NOMO-1 treated with DMSO at 0.1 percent for 48 hours (cell line): ENCODE data around the gene LAMC2.
A peak's percentile ranks its signal among the peaks of the same experiment; 100 is the strongest.
"Not testable (repeated sequence)": the region's sequence is repeated elsewhere in the genome, so short reads cannot be mapped to it uniquely, and the experiment has no call there.

Source experiments
- DNase-seq: peaks from one replicate; lab custom pipeline; 2025; ENCODE audit not compliant: unreplicated experiment; lab: John Stamatoyannopoulos, UW

LAMC2 gene

DNA sequence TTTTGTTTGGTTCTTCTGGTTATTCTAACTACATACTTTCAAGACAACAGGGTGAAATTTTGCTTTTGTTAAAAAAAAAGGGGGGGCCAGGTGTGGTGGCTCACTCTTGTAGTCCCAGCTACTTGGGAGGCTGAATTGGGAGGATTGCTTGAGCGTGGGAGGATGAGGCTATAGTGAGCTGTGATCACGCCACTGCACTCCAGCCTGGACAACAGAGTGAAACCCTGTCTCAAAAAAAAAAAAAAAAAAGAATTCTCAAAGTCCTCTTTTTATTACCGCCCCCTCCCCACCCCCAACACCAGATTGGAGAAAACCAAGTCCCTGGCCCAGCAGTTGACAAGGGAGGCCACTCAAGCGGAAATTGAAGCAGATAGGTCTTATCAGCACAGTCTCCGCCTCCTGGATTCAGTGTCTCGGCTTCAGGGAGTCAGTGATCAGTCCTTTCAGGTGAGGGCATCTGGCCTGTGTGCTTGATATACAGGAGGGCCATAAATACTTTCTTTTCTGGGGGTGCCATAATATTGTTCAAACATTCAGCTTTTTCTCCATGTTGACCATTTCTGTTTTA, 50.2 kb downstream of the LAMC2 start:
- no peak for DNase-seq

GRCh38 chr1:183237046-183237445, 51.0 kb downstream of the LAMC2 start:
- DNase-seq = no peak

DNA sequence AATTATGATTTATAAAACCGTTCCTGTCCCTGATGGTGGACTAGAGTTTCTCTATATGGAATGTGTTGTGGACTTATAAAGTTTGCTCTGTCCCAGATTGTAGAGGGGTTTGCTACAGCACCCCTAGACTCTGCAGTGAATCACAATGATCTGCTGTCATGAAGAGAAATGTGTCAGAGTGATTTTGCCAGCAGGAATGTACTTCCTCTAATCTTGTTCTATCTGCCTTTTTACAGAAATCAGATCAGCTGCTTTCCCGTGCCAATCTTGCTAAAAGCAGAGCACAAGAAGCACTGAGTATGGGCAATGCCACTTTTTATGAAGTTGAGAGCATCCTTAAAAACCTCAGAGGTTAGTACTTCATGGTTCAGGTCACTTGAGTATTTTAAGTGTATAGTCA, 52.0 kb downstream of the LAMC2 start:
- DNase-seq = no peak

GRCh38 chr1:183239220-183239742, 53.2 kb downstream of the LAMC2 start:
- DNase-seq = no peak

GRCh38 chr1:183239793-183240525, 53.9 kb downstream of the LAMC2 start:
- DNase-seq = no peak

- no peak for DNase-seq
Observed at GRCh38 chr1:183240526-183240825, 54.4 kb downstream of the LAMC2 start.

- DNase-seq = not testable (repeated sequence)
Observed at GRCh38 chr1:183240853-183241252, 54.8 kb downstream of the LAMC2 start.

DNA sequence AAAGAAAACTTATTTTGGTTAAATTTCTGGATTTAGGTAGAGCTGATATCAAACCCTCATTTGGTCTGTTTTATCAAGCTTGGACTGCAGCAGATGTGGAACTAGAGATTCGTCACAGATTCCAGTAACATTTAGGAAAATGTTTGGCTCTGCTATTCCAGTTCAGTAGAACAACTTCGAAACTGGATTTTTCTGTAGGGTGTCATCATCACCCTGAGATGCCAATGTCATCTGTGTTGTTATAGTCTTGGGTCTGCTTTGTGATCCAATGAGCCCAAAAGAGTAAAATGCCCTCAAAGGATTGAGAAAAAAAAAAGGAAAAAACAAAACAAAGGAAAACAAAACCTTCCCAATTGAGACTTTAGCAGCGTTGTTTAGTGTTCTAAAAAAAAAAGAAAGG, 55.4 kb downstream of the LAMC2 start:
- DNase-seq = no peak

DNA sequence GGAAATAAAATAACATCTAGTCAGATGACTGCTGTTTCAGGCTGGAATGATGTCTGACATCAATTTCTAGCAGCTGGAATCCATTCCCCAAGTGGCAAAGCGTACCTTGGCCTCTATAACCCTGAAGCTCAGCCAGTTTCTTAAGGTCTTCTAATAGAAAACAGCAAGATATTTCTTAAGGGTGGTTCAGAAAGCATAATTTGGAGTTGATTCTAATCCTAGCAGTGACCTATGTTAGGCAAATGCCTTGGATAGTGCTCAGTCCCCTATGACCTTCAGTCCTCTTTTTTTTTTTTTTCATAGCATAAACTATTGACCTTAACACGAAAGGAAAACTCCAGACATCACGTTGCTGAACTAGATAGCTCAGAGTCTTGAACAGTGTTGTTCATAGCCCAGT, 56.5 kb downstream of the LAMC2 start:
- DNase-seq = no peak

- DNase-seq = peak; percentile 66
Observed at GRCh38 chr1:183243161-183244050, 57.3 kb downstream of the LAMC2 start.

DNA sequence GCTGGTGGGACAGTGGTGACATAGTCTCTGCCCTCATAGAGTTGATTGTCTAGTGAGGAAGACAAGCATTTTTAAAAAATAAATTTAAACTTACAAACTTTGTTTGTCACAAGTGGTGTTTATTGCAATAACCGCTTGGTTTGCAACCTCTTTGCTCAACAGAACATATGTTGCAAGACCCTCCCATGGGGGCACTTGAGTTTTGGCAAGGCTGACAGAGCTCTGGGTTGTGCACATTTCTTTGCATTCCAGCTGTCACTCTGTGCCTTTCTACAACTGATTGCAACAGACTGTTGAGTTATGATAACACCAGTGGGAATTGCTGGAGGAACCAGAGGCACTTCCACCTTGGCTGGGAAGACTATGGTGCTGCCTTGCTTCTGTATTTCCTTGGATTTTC, 58.4 kb downstream of the LAMC2 start:
- peak; percentile 25 for DNase-seq

DNA sequence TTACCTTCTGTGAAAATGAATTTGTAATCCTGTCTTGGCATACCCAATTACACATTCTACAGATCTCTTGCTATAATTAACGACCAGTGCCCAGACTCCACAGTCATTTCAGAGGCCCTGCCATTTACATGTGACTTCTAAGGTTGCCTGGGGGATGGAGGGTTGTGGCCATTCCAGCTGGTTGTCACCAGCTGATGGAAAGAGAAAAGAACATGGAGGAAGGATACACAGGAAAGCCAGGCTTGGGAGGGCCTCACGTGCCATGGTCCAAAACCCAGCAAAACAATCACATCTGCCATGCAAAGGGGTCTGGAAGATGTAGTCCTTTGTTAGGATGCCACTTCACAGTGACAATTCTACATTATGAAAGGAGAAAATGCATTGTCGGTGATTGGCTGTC, 59.3 kb downstream of the LAMC2 start:
- DNase-seq = no peak

DNA sequence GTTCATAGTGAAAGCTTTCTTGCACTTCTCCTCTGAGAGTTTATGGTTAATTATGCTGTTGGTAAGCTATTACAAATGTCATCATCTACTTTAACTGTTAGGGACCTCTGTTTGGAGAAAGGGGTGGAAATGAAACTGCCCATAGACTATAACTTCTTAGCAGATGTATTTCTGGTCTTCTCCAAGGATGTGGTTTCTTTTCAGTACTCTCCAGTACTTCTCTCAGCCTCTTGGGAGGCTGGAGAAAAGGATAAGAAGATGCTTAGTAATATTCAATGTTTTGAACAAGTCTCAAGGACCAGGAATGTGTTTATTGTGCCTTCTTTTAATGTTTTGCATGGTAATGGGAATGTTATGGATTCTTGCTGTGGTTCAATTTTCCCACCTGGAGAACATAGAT, 60.4 kb downstream of the LAMC2 start:
- peak; percentile 78 for DNase-seq

DNA sequence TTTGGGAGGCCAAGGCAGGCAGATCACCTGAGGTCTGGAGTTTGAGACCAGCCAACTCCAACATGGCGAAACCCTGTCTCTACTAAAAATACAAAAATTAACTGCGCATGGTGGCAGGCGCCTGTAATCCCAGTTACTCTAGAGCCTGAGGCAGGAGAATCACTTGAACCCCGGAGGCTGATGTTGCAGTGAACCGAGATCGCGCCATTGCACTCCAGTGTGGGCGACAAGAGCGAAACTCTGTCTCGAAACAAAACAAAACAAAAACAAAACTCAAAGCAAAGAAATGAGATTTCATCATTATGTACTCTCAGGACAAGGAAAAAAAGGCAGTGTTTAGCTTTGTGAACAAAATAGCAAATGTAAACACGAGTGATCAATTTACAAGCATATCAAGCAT, 61.0 kb downstream of the LAMC2 start:
- no peak for DNase-seq

- DNase-seq = no peak
Observed at GRCh38 chr1:183247484-183247883, 61.4 kb downstream of the LAMC2 start.

- no peak for DNase-seq
Observed at GRCh38 chr1:183247931-183248330, 61.9 kb downstream of the LAMC2 start.

DNA sequence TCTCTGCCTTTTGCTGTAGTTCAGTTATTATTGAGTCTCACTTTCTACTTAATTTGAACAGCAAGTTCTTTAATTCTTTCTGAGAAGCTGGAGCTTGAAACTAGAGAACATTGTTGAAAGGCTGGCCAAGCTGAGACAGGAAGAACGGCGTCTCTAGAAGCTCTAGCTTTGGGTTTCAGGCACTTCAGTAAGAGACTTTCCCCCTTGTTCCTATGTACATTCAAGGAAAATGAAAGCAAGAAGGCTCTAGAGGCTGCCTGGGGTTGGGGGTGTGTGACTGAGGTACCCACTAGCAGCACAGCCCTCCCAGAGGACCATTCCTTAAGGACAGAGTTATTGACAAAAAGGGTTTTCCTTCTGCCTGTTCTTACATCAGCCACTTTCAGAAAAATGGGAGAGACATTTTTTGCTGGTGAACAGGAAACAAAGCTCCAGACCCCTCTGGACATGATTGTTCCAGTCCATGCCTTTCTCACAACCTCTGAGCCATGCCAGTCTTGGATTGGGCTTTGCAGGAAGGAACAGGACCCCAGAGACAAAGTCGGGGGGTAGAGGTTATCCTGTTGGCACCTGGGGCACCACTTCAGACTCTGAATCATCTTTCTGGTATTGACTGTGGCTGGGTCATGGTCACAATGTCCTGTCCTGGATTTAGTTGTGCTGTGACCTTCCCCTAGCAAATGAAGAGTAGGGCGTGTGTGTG, 63.1 kb downstream of the LAMC2 start:
- no peak for DNase-seq

DNA sequence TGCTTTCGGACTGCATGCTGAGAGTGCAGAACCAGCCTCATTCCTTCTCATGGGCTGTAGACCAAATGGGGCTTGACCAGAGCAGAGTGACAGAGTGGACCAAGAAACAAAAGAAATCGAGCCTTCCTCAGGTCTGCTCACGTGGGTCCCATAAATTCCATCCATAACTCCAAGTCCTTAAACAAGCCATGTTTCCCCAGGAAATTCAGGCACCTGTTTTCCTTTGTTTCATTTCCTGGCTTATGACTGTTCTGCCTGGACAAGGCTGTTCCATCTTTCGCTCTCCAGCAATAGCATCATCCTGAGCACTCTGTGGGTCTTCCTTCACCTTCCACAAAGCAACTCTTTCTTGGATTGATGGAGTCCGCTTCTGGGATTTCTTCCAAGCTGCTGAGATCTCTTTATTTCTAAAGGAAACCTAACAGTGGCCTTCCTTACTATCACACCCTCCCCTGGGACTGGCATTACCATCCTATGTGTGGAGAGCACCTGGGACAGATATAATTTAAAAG, 63.9 kb downstream of the LAMC2 start:
- no peak for DNase-seq

- no peak for DNase-seq
Observed at GRCh38 chr1:183251101-183251958, 65.3 kb downstream of the LAMC2 start.

GRCh38 chr1:183251959-183252450, 65.9 kb downstream of the LAMC2 start:
- DNase-seq = no peak
